Naive B cell (primary cell): ENCODE results near the gene HSPB9. TPM values are rescaled to one million over a fixed set of nuclear protein-coding genes. Genes with fewer than 3 reads are reported as not detected.

Source experiments
- ATAC-seq, 2 donors: fragments of 150-1000 bp; cut with Tn5 transposase; 2 replicates each; pipeline ENCODE4 v1.10.0; 2021; ENCODE audit warnings: low read depth in 2 of 2, mild to moderate bottlenecking in 2 of 2, moderate library complexity in 2 of 2
- DNase-seq: peaks from one replicate; pipeline ENCODE4 v3.0.0; 2022
- H3K27ac Mint-ChIP-seq, 6 donors: one replicate each; pipeline ENCODE4 v1.8.0; 2020 to 2022; ENCODE audit warnings: mild to moderate bottlenecking in 6 of 6, mixed read lengths in 6 of 6, moderate library complexity in 5 of 6, inconsistent platforms in 2 of 6
- H3K27me3 Mint-ChIP-seq, 3 donors: one replicate each; pipeline ENCODE4 v1.8.0; 2021 to 2022; ENCODE audit warnings: mixed read lengths in 3 of 3, mild to moderate bottlenecking in 1 of 3
- H3K36me3 Mint-ChIP-seq, 2 donors: one replicate each; pipeline ENCODE4 v1.8.0; 2020 to 2022; ENCODE audit warnings: mixed read lengths in 2 of 2, inconsistent platforms in 1 of 2, mild to moderate bottlenecking in 1 of 2
- H3K4me1 Mint-ChIP-seq, 3 donors: one replicate each; pipeline ENCODE4 v1.8.0; 2020 to 2022; ENCODE audit warnings: mixed read lengths in 3 of 3, inconsistent platforms in 1 of 3, mild to moderate bottlenecking in 1 of 3, moderate library complexity in 1 of 3
- H3K4me3 Mint-ChIP-seq, 8 donors: one replicate each; pipeline ENCODE4 v1.8.0; 2020 to 2022; ENCODE audit warnings: mild to moderate bottlenecking in 8 of 8, mixed read lengths in 8 of 8, moderate library complexity in 8 of 8, inconsistent platforms in 2 of 8
- H3K9me3 Mint-ChIP-seq, 7 donors: one replicate each; pipeline ENCODE4 v1.8.0; 2020 to 2022; ENCODE audit warnings: mixed read lengths in 7 of 7, mild to moderate bottlenecking in 5 of 7, inconsistent platforms in 2 of 7, moderate library complexity in 1 of 7
- polyA plus RNA-seq, 6 donors: library from polyadenylated mRNA; unstranded; fragments of 300-500 nt; fragmentation: Illumina TruSeq; gene quantifications; one replicate each; pipeline ENCODE4 v1.2.3, GENCODE V29; 2021; ENCODE audit warnings: low read depth in 6 of 6

Gene HSPB9
- polyA plus RNA-seq, 6 donors from 2014 or later: 0.17 to 0.37 (median 0.25) TPM; not detected in 2

DNA sequence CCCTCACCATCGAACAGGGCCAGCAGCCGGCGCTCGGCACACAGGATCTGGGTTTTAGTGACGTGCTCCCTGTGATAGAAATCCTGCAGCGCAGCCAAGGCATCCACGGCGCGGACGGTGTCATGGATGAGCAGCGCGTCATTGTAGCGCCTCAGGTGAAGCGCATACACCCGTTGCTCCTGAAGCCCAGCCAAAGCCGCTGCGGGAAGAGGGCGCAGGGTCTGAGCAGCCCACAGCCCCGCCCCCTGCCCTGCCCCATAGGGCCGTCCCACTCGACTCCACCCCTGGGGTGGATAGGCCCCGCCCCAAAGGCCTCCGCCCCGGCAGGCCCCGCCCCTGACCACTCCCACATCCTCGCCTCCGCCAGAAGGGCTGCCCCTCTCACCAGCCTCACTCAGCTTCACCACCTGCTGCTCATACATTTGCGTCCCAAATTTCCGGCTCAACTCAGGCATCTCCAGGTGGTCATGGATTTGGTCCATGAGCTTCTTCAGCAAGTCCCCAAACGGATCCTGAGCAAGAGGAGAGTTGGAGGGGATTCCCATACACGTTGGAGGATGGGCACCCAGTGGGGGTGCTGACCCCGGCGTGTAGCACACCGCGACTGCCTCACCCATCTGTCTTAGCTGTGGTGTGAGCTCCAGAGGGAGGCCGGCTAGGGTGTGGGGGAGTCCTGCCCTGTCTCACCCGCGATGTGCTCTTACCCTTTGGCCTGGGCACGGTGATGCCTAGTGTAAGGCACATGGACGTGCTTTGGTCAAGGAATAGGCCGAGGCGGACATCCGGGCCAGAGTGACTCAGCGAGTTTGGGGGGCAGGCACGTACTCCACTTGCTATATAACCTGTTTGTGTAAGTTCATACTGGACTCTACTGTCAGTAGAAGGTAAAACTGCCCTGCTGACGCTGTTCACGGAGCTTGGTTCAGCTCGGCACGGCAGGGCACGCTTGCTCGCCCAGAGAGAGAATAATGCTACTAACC, 14.7 kb upstream of the HSPB9 start:
- DNase-seq (peak; percentile 83), ATAC-seq (peak; percentile 77 to 81)
- peak overlapping the region in 1 of 6 donors; percentile 80 for H3K27ac Mint-ChIP-seq
- H3K27me3 Mint-ChIP-seq: no peaks in the 10 kb centered on the region
- peaks cover 27 to 45% (median 30%) of the 10 kb centered on the region in 3 donors for H3K4me1 Mint-ChIP-seq
- H3K36me3 Mint-ChIP-seq: peaks cover 4 to 8% of the 10 kb centered on the region in 2 donors
- H3K9me3 Mint-ChIP-seq: no peaks in the 10 kb centered on the region
- peak overlapping the region; percentile 56 to 87 (median 68) for H3K4me3 Mint-ChIP-seq

DNA sequence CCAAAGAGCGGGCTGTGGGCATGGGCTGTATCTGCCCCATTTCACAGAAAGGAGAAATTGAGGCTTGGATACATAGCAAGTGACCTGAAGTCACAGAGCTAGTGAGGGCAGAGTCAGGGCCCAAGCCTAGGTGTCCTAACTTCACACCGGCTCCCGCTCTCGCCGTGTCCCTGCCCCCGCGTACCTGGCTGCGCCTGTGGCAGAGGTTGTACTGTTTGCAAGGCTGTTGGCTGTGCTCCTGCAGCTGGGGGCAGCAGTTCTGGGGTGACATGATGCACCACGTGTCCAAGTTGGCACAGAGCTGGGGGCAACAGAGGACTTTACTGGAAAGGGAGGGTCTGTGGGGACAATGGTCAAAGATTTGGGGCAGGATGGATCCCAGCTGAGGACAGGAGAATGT, 13.5 kb upstream of the HSPB9 start:
- Mint-ChIP-seq H3K9me3 (no peaks in the 10 kb centered on the region), H3K4me3 (peak overlapping the region in 5 of 8 donors; percentile 3 to 57 (median 15)), H3K4me1 (peaks cover 31 to 53% (median 32%) of the 10 kb centered on the region in 3 donors), H3K27me3 (no peaks in the 10 kb centered on the region), H3K27ac (no peak overlapping the region), H3K36me3 (peaks cover 4 to 8% of the 10 kb centered on the region in 2 donors)
- ATAC-seq (no peak), DNase-seq (no peak)

DNA sequence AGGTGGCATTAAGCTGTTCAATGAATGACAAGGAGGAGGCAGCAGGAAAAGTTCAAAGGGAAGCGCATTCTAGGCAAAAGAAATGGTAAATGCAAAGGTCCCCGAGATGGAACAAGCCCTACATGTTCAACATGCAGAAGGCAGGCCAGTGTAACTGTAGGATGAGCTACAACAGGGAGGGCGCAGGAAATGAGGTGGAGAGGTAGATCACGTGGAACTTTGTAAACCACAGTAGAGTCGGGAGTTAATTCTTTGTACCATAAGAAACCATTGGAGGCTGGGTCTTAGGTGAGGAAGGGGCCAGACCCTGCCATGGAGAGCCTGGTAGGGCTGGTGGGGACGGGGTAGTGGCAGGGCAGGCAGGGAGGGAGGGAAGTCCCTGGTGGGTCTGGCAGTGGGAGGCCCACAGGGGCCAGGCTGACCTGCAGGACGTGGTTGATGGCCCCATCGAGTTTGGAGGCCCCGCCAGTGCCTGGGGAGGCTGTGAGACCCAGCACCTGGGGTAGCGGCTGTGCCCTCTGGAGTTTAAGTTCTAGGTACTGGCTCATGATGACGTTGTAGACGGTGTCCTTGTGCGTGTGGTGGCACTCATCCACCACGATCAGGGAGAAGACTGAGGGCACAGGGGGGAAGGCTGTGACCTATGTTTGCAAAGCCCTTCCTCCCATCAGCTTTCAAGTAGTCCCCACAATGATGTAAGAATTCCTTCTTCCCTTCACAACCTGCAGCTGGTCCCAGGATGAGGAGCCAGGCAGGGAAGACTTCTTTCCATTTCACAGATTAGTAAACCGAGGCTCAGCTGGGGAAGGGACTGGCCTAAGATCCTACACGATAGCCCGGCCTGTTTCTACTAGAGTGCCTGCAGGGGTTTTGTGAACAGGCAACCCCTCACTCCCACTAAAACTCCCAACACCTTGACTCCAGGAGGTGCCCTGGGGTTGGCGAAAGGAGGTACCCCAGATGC, 12.0 kb upstream of the HSPB9 start:
- no peak for DNase-seq
- Mint-ChIP-seq H3K27ac (peak overlapping the region in 4 of 6 donors; percentile 60 to 91 (median 86)), H3K4me1 (peaks cover 40 to 65% (median 41%) of the 10 kb centered on the region in 3 donors), H3K9me3 (peaks cover 0 to under 1% (median 0%) of the 10 kb centered on the region in 7 donors), H3K36me3 (peaks cover 4 to 8% of the 10 kb centered on the region in 2 donors), H3K4me3 (peak overlapping the region; percentile 51 to 91 (median 68)), H3K27me3 (no peaks in the 10 kb centered on the region)
- ATAC-seq: no peak

DNA sequence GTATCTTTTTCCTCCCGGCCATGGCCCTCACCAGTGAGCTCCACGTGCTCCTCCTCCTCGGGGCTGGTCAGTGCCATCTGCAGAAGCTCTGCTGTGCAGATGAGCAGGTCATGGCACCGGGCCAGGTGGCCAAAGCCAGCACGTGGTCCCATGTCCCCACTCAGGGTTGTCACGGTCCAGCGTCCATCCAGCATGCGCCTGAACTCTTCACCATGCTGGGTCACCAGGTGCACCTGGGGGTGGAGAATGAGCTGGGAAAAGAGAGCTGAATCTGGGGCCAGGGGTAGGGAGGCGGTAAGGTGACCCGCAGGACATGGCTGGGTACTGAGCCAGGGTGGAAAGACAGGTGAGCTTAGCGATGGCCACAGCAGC, 11.4 kb upstream of the HSPB9 start:
- peaks cover 4 to 8% of the 10 kb centered on the region in 2 donors for H3K36me3 Mint-ChIP-seq
- DNase-seq: no peak
- peak overlapping the region in 6 of 8 donors; percentile 15 to 92 (median 87) for H3K4me3 Mint-ChIP-seq
- ATAC-seq: no peak
- H3K27me3 Mint-ChIP-seq: no peaks in the 10 kb centered on the region
- peak overlapping the region in 2 of 6 donors; percentile 86 to 91 for H3K27ac Mint-ChIP-seq
- peaks cover 41 to 68% (median 48%) of the 10 kb centered on the region in 3 donors for H3K4me1 Mint-ChIP-seq
- H3K9me3 Mint-ChIP-seq: peaks cover 0 to 2% (median 0%) of the 10 kb centered on the region in 7 donors

DNA sequence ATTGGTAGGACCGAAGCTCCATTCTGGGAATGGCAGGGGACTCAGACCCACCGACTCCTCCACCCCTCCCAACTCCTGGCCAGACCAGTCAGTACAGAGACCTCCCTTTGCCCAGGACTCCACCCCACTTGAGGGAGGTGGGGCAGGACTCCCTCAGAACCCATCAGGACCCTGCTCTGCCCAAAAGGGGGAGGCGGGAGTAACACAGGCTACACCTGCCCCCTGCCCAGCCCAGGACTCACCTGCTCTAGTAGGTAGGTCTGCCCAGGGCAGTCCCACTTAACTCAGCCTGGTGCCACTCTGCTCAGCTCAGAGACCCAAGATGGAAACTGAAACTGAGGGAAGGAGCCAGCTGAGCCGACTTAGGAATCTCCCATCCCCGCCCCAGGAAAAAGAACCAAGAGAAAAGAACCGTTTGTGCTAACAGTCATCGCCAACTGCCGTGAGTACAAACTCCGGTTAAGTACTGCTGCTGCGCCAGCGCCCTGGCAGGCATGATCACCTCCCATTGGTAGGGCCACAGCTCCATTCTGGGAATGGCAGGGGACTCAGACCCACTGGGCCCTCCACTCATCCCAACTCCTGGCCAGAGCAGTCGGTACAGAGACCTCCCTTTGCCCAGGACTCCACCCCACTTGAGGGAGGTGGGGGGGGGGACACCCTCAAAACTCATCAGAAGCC, 10.6 kb upstream of the HSPB9 start:
- DNase-seq: no peak

DNA sequence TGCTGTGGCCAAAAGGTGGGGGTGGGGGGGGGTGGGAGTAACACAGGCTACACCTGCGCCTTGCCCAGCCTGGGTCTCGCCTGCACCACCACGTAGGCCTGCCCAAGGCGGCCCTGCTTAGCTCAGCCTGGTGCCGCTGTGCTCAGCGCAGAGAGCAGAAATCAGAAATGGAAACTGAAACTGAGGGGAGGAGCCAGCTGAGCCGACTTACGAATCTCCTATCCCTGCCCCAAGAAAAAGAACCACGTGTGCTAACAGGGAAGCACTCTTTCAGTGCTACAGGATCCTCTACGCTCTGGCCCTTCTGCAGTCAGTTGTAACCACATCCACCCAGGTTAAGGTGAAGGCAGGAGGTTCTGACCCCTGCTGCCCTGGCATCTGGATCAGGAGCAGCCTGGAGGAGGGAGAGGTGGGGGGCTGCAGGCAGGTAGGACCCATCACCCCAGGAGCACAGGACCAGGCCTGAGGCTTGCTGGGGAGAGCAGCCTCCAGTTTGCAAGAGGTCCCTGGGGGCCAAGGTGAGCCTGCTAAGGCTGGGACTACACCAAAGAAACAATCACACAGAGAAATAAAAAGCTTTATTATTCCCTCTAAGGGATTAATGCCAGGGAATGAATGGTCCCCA, 9.9 kb upstream of the HSPB9 start, which contains the start of gene DHX58:
DHX58 (minus strand) TSS at position 163 of the 625 bp plus-strand sequence. CDS start 822 bp downstream, outside the sequence.
- peaks cover 48 to 75% (median 58%) of the 10 kb centered on the region in 3 donors for H3K4me1 Mint-ChIP-seq

More for the DNA sequence above, 10.6 kb upstream of the HSPB9 start:
- H3K4me3 Mint-ChIP-seq: peak overlapping the region; percentile 85 to 95 (median 90)
- H3K9me3 Mint-ChIP-seq: peaks cover 0 to 2% (median 0%) of the 10 kb centered on the region in 7 donors
- peaks cover 10 to 14% of the 10 kb centered on the region in 2 donors for H3K36me3 Mint-ChIP-seq
- ATAC-seq: no peak
- peak overlapping the region; percentile 79 to 96 (median 92) for H3K27ac Mint-ChIP-seq
- H3K4me1 Mint-ChIP-seq: peaks cover 47 to 75% (median 55%) of the 10 kb centered on the region in 3 donors
- no peaks in the 10 kb centered on the region for H3K27me3 Mint-ChIP-seq

DNA sequence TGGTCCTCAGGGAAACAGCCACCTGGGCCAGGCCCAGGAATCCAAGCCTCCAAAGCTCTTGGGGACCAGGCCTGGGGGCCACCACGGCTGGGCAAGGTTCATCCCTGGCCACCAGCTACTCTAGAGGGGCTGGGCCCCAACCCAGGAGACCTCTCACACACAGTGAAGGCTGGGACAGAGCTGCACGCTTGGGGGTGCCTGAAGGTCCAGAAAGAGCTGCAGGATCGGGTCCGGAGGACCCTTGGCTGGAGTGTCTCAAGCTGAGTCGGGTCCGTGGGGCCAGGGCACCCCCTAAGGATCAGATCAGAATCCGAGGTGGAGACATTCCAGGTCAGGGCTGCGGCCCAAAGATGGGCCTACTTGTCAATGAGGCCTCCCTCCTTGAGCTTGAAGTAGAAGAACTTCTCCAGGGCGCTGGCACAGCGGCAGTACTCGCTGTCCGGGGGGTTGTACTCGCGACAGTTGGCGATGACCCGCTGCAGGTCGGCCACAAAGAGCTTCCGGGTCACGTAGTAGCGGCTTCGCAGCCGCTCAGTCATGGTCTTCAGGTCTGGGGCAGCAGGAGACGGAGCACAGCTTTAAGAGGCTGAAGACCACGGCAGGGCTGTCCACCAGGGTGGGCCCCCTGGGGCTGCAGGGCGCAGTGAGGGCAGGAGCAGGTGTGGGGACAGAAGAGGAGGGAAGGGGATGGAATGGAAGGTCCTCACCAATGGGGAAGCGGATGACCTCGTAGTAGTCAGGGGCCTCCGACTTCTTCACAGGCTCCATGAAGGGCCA, 9.1 kb upstream of the HSPB9 start:
- Mint-ChIP-seq H3K4me1 (peaks cover 46 to 73% (median 57%) of the 10 kb centered on the region in 3 donors), H3K4me3 (peak overlapping the region in 2 of 8 donors; percentile 12 to 89), H3K36me3 (peaks cover 10 to 23% of the 10 kb centered on the region in 2 donors), H3K27me3 (no peaks in the 10 kb centered on the region), H3K9me3 (peaks cover 0 to 2% (median 0%) of the 10 kb centered on the region in 7 donors), H3K27ac (peak overlapping the region in 2 of 6 donors; percentile 83 to 96)
- ATAC-seq (no peak), DNase-seq (no peak)

More for the DNA sequence above, 9.9 kb upstream of the HSPB9 start, which contains the start of gene DHX58:
- Mint-ChIP-seq H3K9me3 (peaks cover 0 to 2% (median 0%) of the 10 kb centered on the region in 7 donors), H3K36me3 (peaks cover 10 to 20% of the 10 kb centered on the region in 2 donors), H3K27me3 (no peaks in the 10 kb centered on the region), H3K27ac (peak within 1 kb of the TSS; percentile 79 to 96 (median 92)), H3K4me3 (peak within 1 kb of the TSS; percentile 85 to 95 (median 90))
- peak; percentile 80 to 81 for ATAC-seq
- DNase-seq: peak; percentile 75

DNA sequence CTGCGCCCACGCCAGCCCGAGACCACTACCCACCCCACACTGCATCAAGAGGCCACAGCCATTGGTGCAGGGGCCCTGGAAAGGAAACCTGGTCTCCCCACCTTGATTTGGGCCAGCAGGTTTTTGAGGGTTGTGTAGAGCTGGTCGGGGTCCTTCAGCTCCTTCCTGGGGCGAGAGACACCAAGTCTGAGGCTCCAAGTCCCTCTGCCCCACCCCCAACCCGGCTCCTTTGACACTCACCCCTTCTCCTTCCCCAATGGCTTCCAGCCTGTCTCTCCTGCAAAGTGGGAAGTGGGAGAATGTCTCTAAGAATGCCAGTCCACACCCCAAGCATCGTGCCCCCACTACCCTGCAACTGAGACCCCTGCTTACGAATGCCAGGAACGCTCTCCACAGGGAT, 8.5 kb upstream of the HSPB9 start:
- H3K4me3 Mint-ChIP-seq: peak overlapping the region in 2 of 8 donors; percentile 59 to 75
- peaks cover 10 to 23% of the 10 kb centered on the region in 2 donors for H3K36me3 Mint-ChIP-seq
- H3K4me1 Mint-ChIP-seq: peaks cover 48 to 77% (median 62%) of the 10 kb centered on the region in 3 donors
- H3K9me3 Mint-ChIP-seq: peaks cover 0 to 2% (median 0%) of the 10 kb centered on the region in 7 donors
- H3K27ac Mint-ChIP-seq: peak overlapping the region in 1 of 6 donors; percentile 96
- no peaks in the 10 kb centered on the region for H3K27me3 Mint-ChIP-seq
- ATAC-seq: no peak
- no peak for DNase-seq

DNA sequence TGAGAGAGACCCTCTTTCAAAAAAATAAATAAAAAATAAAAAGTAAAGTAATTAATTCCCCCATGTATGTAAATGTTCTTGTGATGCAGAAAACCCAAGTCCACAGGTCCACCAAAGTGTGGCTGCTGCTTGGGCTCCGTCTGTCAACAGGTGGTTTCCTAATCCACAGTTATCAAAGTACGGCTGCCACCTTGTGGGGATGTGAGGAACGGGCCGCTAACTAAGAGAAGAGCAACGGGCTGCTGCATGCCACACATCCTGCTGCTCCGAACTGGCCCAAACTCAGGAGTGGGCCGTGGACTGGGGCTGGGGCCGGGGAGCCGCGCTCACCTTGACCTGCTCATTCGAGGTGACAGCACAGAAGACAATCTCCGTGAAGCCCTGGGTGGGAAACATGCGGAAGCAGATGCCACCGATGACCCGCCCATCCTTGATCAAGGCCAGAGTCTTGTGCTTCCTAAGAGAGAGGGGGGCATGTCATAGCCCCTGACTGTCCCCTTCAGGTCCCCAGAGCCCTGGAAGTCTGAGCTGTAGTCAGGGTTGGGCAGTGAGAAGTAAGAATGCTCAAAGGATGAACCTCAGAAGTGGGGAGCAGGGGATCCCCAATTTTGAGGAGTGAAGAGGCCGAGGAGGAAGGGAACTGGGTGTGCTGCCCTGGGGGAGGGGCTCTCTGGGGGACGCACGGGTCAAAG, 5.8 kb upstream of the HSPB9 start:
- ATAC-seq: peak; percentile 37 to 47
- H3K27me3 Mint-ChIP-seq: no peaks in the 10 kb centered on the region
- H3K4me3 Mint-ChIP-seq: peak overlapping the region in 6 of 8 donors; percentile 18 to 76 (median 46)

DNA sequence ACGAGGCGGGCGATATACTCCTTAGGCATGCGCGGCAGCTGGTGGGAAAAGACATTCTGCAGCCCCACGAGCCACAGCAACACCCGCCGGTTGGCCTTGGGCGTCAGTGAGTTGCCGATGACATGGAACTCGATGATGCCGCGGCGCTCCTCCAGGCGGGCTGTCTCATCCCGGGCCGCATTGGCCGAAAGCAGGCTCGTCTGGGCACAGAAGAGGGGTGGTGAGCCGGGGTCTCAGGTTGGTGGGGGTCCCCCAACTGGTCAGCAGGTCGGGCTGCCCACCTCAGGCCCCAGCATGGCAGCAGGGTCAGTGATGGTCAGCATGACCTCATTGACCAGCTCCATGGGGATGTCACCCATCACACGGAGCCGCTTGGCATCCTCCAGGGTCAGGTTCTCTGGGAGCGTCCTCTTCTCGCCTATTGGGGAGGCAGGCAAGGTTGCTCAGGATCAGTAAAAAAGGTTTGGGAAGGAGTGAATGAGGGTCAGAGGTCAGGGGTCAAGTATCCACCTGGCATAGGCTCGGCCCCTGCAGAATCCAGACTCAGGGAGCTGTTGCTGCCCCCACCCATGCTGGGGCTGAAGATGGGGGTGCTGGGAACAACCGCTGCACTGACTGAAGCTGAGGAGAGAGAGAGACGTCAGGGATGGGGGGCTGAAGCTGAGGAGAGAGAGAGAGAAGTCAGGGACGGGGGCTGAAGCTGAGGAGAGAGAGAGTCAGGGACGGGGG, 5.0 kb upstream of the HSPB9 start:
- ATAC-seq: no peak
- no peaks in the 10 kb centered on the region for H3K27me3 Mint-ChIP-seq
- DNase-seq: no peak
- peak overlapping the region in 1 of 6 donors; percentile 60 for H3K27ac Mint-ChIP-seq
- H3K4me1 Mint-ChIP-seq: peaks cover 44 to 77% (median 58%) of the 10 kb centered on the region in 3 donors
- H3K4me3 Mint-ChIP-seq: peak overlapping the region in 1 of 8 donors; percentile 70
- peaks cover 0 to 2% (median 0%) of the 10 kb centered on the region in 7 donors for H3K9me3 Mint-ChIP-seq
- H3K36me3 Mint-ChIP-seq: peaks cover 6 to 15% of the 10 kb centered on the region in 2 donors

More for the DNA sequence above, 5.8 kb upstream of the HSPB9 start:
- peaks cover 0 to 2% (median 0%) of the 10 kb centered on the region in 7 donors for H3K9me3 Mint-ChIP-seq
- peak; percentile 79 for DNase-seq
- H3K36me3 Mint-ChIP-seq: peaks cover 6 to 15% of the 10 kb centered on the region in 2 donors
- peaks cover 49 to 77% (median 65%) of the 10 kb centered on the region in 3 donors for H3K4me1 Mint-ChIP-seq
- peak overlapping the region in 5 of 6 donors; percentile 35 to 96 (median 50) for H3K27ac Mint-ChIP-seq
